ENCODE data around the gene LCNL1.

LCNL1 gene

DNA sequence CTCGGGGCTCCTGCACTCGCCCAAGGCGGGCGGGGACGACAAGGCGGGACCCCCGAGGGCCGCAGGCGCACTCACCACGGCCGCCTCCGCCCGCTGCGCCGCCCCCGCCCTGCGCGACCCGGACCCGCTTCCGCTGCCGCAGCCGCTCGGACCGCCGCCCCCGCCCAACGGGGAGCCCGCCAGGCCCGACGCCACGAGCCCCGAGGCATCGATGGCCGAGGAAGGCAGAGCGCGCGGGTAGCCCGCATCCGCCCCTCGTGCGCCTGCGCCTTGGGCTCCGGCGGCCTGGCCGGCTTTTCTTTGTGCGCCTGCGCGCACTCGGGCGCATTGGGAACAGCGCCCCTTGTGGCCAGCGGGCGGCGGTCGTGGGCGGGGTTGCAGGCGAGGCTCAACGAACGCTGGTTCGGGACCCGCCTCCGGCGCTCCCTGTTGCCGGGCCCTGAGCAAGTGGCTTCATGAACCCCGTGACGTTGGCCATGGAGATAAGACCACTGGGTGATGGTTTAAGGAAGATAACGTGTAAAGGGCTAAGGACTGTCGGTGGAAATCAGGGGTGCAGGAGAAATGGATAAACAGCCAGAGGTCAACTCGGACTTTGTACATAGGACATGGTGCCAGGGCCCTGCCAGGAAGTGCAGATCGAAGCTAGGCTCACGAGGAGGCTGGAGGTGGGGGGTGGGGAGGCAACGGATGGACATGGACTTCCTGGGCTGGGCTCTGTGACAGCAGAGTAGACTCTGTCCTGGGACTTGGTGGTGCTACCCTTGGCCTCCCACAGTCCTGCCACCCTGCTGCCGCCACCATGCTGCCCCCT, 38.1 kb upstream of the LCNL1 start, which contains the start of the genes C8G and FBXW5:
C8G (plus strand) TSS at position 725 of the 814 bp plus-strand sequence; CDS start at position 803, 78 bp downstream.
FBXW5 (minus strand) TSS at position 220 of the 814 bp plus-strand sequence. CDS start 655 bp downstream, outside the sequence.
- Mint-ChIP-seq H3K4me3 (peak within 1 kb of the TSS; percentile 80), H3K9me3 (no peaks in the 10 kb centered on the region), H3K36me3 (peaks cover 27% of the 10 kb centered on the region), H3K27ac (peak within 1 kb of the TSS; percentile 88), H3K27me3 (no peaks in the 10 kb centered on the region), H3K4me1 (peaks cover 19% of the 10 kb centered on the region)
- peak; percentile 83 for ATAC-seq

- H3K9me3 Mint-ChIP-seq: no peaks in the 10 kb centered on the region
- H3K27ac Mint-ChIP-seq: peak overlapping the region; percentile 88
Measured at GRCh38 chr9:136945333-136946227, 37.2 kb upstream of the LCNL1 start.

DNA sequence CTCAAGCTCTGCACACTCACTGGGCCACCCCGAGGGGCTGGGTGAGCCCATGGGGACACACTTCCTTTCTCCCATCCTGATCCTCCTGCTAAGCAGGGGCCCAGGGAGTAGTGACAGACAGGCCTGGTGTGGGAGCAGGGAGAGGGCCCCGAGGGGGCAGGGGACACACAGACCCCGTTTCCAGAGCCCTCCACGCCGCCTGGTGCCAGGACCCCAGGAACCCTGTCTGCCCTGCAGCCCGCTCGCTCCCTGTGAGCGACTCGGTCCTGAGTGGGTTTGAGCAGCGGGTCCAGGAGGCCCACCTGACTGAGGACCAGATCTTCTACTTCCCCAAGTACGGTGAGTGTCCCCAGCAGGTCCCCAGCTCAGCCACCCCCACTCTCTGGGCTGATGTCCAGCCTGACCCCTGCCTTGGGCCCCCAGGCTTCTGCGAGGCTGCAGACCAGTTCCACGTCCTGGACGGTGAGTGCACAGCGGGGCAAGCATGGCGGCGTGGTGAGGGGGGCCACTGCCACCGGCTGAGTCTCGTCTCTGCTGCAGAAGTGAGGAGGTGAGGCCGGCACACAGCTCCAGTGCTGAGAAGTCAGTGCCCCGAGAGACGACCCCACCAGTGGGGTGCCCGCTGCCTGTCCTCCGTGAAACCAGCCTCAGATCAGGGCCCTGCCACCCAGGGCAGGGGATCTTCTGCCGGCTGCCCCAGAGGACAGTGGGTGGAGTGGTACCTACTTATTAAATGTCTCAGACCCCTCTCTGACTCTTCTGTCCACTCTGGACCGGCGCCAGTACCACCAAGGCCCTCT, 36.4 kb upstream of the LCNL1 start:
- H3K4me3 Mint-ChIP-seq: no peak overlapping the region
- no peaks in the 10 kb centered on the region for H3K27me3 Mint-ChIP-seq
- H3K27ac Mint-ChIP-seq: no peak overlapping the region
- H3K4me1 Mint-ChIP-seq: peaks cover 27% of the 10 kb centered on the region
- no peak for ATAC-seq
- H3K9me3 Mint-ChIP-seq: no peaks in the 10 kb centered on the region
- H3K36me3 Mint-ChIP-seq: peaks cover 10% of the 10 kb centered on the region

More at GRCh38 chr9:136945333-136946227, 37.2 kb upstream of the LCNL1 start:
- peaks cover 26% of the 10 kb centered on the region for H3K4me1 Mint-ChIP-seq
- no peak overlapping the region for H3K4me3 Mint-ChIP-seq
- no peaks in the 10 kb centered on the region for H3K27me3 Mint-ChIP-seq
- H3K36me3 Mint-ChIP-seq: peaks cover 18% of the 10 kb centered on the region
- no peak for ATAC-seq

DNA sequence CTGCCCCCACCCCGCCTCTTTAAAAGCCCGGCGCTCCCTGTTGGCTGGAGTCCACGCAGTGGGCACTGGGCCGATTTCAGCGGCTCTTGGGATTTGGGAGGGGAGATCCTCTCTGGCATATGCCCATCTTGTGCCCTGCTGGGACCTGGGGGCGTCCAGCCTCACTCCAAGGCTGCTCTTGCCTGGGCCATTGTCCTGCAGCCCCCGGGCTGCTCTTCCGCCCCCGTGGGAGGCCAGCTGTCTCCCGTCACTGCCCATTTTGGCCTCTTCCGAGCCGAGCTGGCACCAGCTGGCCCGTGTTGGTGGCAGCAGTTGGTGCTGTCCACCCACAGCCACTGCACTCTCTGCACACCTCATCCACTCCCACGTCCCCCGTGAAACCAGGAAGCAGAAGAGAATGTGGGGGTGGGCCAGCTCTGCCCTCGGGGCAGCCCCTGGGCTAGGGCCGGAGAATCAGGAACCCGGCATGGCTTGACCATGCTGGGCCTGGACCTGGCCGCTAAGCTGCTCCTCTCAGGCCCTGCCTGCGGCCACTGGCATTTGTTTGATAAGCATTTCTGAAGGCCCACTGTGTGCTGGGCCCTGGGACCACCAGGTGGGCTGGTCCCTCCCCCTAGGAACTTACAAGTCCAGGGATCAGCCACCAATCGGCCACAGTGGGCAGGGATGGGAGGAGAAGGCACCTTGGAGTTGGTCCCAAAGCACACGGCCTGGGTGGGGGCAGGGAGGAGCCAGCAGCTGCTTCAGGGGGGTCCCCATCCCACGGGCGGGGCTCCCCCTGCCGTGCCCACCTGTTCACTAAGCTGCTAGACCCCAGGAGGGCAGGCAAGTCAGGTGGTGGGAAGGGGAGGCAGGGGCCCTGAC, 35.5 kb upstream of the LCNL1 start:
- ATAC-seq: no peak
- Mint-ChIP-seq H3K4me1 (peaks cover 27% of the 10 kb centered on the region), H3K4me3 (no peak overlapping the region), H3K27ac (peak overlapping the region; percentile 44), H3K9me3 (no peaks in the 10 kb centered on the region), H3K36me3 (peaks cover 2% of the 10 kb centered on the region), H3K27me3 (no peaks in the 10 kb centered on the region)

GRCh38 chr9:136947955-136948510, 34.8 kb upstream of the LCNL1 start:
- no peak overlapping the region for H3K4me3 Mint-ChIP-seq
- H3K27me3 Mint-ChIP-seq: no peaks in the 10 kb centered on the region
- peak overlapping the region; percentile 90 for H3K27ac Mint-ChIP-seq
- H3K9me3 Mint-ChIP-seq: no peaks in the 10 kb centered on the region
- peaks cover 27% of the 10 kb centered on the region for H3K4me1 Mint-ChIP-seq
- H3K36me3 Mint-ChIP-seq: no peaks in the 10 kb centered on the region
- ATAC-seq: no peak

GRCh38 chr9:136949239-136949816, 33.5 kb upstream of the LCNL1 start:
- H3K9me3 Mint-ChIP-seq: no peaks in the 10 kb centered on the region
- H3K4me3 Mint-ChIP-seq: peak overlapping the region; percentile 85
- ATAC-seq: no peak
- H3K27ac Mint-ChIP-seq: peak overlapping the region; percentile 90
- H3K4me1 Mint-ChIP-seq: peaks cover 27% of the 10 kb centered on the region
- H3K36me3 Mint-ChIP-seq: no peaks in the 10 kb centered on the region
- H3K27me3 Mint-ChIP-seq: peaks cover 2% of the 10 kb centered on the region

DNA sequence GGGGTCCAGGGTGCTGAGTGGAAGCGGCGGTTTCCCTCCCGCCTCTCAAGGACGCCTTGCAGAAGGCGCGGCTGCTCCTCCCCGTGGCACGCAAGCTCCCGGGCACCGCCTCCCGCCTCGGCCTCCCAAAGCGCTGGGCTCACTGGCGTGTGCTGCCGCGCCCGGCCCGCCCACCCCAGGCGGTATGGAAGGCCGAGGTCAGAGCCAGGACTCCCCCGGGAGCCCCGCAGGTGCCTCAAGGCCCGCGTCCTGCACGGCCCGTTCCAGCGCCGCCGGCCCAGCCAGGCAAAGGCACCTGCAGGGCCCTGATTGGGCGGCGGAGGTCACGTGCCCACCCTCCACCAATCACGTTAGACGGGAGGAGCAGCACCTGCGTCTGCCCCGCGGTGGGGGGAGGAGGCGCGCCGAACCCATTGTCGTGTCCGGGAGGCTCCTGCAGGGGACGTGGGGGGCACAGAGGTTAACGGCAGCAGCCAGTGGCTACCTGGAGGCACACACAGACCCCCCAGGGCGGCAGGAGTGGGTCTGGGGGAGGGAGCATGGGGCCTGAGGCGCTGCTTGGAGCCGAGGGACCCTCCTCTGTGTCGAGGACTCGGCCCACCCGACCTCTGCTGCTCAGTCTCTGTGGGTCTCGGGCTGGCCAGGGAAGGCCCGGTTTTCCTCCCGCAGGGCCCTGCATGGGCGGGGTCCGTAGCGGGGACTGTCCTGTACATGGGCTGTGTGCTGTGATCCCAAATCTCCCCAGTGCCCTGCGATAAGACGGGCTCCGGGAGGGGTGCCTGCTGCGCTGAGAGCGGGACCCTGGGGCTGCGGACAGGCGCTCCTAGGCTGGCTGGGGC, 32.8 kb upstream of the LCNL1 start:
- Mint-ChIP-seq H3K27ac (peak overlapping the region; percentile 90), H3K36me3 (no peaks in the 10 kb centered on the region), H3K4me3 (peak overlapping the region; percentile 85), H3K27me3 (peaks cover 9% of the 10 kb centered on the region), H3K9me3 (no peaks in the 10 kb centered on the region), H3K4me1 (peaks cover 21% of the 10 kb centered on the region)
- peak; percentile 92 for ATAC-seq

DNA sequence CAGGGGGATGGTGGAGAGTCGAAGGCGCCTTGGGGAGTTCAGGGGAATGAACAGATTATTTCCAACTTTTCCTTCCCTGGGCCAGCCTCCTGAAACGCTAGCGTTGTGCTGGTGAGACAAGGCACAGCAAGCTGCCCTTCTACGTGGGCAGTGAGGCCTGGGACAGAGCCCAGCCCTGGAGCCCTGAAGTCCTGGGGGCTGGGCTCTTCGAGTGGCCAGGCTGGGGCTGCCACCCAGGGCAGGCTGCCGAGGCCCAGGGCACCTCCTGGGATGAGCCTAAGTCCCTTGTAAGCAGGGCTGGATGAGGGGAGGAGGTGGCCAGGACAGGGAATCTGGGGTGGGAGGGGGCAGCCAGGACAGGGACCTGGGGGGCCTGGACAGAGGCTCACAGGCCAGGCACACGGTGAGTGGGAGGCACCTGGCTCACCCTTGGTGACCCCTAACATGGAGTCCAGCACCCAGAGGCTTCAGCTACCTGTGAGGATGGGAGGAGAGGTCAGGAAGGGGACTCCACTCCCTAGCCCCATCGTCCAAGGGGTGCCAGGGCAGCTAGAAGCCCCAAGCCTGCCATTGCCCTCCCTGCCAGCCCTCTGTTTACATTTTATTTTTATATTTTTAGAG, 32.0 kb upstream of the LCNL1 start:
- Mint-ChIP-seq H3K9me3 (no peaks in the 10 kb centered on the region), H3K27ac (peak overlapping the region; percentile 90), H3K4me3 (peak overlapping the region; percentile 83), H3K4me1 (peaks cover 20% of the 10 kb centered on the region), H3K36me3 (no peaks in the 10 kb centered on the region), H3K27me3 (peaks cover 16% of the 10 kb centered on the region)
- ATAC-seq: no peak

- H3K27me3 Mint-ChIP-seq: peaks cover 26% of the 10 kb centered on the region
- no peak within 1 kb of the TSS for H3K27ac Mint-ChIP-seq
- ATAC-seq: no peak
- no peak within 1 kb of the TSS for H3K4me3 Mint-ChIP-seq
- peaks cover 4% of the 10 kb centered on the region for H3K9me3 Mint-ChIP-seq
- H3K4me1 Mint-ChIP-seq: peaks cover 20% of the 10 kb centered on the region
- peaks cover 4% of the 10 kb centered on the region for H3K36me3 Mint-ChIP-seq
Measured at GRCh38 chr9:136951541-136952320, 31.1 kb upstream of the LCNL1 start, which contains the start of gene LCN12. LCN12 (plus strand) TSS chr9:136952273; CDS start chr9:136952328, 55 bp downstream.

DNA sequence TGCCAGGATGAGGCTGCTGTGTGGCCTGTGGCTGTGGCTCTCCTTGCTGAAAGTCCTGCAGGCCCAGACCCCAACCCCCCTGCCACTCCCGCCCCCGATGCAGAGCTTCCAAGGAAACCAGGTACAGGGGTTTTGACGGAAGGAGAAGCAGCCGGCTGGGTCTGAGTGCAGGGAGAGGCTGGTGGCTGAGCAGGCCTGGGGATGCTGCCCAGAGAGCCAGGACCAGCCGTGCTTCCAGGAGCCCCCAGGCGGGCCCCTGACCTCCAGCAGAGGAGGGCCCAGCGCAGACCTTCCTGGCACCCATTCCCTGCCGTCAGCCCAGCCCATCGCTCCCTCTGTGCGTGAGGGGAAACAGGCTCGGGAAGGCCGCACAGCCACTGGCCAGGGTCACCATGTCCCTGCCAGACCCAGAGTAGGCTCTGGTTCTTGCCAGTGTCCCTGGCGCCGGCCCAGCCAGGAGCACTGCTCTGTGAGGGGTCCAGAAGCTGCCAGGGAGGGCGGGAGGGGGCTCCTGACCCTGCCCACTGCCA, 30.4 kb upstream of the LCNL1 start:
- Mint-ChIP-seq H3K4me3 (no peak overlapping the region), H3K27me3 (peaks cover 29% of the 10 kb centered on the region), H3K4me1 (peaks cover 14% of the 10 kb centered on the region), H3K9me3 (peaks cover 5% of the 10 kb centered on the region), H3K27ac (no peak overlapping the region), H3K36me3 (peaks cover 6% of the 10 kb centered on the region)
- ATAC-seq: no peak

DNA sequence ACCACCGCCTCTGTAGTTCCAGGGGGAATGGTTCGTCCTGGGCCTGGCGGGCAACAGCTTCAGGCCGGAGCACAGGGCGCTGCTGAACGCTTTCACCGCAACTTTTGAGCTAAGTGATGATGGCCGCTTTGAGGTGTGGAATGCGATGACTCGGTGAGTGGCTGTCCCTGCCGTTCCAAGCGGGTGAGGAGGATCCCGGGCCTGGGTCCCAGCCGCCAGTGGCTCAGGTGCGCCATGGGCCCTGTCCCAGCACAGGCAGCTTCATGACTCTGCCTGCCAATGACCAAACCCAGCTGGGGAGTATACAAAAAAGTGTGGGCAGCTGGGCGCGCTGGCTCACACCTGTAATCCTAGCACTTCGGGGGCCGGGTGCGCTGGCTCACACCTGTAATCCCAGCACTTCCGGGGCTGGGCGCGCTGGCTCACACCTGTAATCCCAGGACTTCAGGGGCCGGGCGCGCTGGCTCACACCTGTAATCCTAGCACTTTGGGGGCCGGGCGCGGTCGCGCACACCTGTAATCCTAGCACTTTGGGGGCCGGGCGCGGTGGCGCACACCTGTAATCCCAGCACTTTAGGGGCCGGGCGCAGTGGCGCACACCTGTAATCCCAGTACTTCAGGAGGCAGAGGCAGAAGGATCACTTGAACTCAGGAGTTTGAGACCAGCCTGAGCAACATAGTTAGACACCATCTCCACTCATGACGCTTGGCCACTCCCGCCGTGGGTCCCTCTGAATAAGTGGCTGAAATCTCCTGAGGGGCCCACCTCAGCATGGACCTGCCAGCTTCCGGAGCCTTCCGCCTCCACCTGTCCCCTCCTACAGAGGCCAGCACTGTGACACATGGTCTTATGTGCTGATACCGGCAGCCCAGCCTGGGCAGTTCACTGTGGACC, 29.7 kb upstream of the LCNL1 start:
- Mint-ChIP-seq H3K4me3 (no peak overlapping the region), H3K4me1 (peaks cover 14% of the 10 kb centered on the region), H3K27me3 (peaks cover 29% of the 10 kb centered on the region), H3K9me3 (peaks cover 5% of the 10 kb centered on the region), H3K36me3 (peaks cover 6% of the 10 kb centered on the region), H3K27ac (no peak overlapping the region)
- ATAC-seq: no peak

All from stimulated activated memory B cell treated with anti-CD40 and anti-IgM and Interleukin-4, amounts not matched to agents 10 μg/mL and 1 μg/mL and 100 μg/mL, for 72 hours (primary cell).